ENCODE results near the gene PPP4R3A. TPM values are rescaled to one million over a fixed set of nuclear protein-coding genes. Genes with fewer than 3 reads are reported as not detected.
"Not testable (repeated sequence)": the region's sequence is repeated elsewhere in the genome, so short reads cannot be mapped to it uniquely, and the experiment has no call there.

PPP4R3A gene
- total RNA-seq, 1 donor from 2014 or later: 45.5 TPM

DNA sequence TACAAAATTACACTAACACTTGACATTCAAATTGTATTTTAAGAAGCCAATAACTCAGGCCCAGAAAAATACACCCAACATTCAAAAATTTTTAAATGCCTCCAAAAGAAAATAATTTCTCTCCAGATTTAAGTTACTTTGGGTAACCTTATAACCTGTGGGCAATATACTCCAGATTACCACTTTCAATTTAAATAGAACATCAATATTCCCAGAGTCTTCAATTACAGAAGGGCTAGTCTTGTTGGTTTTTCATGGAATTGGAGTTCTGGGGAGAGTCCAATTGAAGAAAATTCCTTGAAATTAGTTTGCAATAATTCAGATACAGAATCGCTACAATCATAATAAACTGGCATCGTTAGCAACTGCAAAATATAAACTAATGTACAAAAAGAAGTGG is 2.0 kb downstream of the PPP4R3A start:
- intact Hi-C loops (cut with DNase I): no loop called here
- no peak for DNase-seq (ENCODE audit: low spot score)

DNA sequence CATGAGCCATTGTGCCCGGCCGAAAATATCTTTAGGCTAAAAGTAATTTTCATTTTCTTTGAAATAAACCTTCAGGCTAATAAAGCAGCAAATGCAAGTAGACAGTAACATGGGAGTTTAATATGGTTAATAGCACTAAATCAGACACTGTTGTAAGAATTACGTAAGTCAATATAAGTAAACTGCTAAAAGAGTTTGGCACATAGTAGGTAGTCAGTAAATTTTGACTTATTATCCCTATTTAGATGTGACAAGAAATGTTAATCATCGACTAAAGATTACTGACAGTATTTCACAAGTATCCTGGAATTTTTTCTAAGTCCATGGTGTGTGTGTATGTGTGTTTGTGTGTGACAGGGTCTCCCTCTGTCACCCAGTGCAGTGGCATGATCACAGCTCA is 3.9 kb downstream of the PPP4R3A start:
- intact Hi-C loops (cut with DNase I): no loop called here
- DNase-seq (ENCODE audit: low spot score): no peak

DNA sequence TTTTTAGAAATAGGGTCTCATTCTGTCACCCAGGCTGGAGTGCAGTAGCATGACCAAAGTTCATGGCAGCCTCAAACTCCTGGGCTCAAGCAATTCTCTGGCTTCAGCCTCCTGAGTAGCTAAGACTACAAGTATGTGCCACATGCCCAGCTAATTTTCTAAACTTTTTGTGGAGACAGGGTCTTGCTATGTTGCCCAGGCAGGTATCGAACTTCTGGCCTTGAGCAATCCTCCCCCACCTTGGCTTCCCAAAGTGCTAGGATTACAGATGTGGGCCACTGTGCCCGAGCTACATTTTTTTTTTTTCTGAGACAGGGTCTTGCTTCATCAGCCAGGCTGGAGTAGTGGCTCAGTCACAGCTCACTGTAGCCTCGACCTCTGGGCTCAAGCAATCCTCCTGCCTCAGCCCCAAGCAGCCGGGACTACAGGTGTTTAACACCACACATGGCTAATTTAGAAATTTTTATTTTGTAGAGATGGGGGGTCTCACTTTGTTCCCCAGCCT is 7.1 kb downstream of the PPP4R3A start:
- intact Hi-C loops (cut with DNase I): no loop called here
- DNase-seq (ENCODE audit: low spot score): no peak

DNA sequence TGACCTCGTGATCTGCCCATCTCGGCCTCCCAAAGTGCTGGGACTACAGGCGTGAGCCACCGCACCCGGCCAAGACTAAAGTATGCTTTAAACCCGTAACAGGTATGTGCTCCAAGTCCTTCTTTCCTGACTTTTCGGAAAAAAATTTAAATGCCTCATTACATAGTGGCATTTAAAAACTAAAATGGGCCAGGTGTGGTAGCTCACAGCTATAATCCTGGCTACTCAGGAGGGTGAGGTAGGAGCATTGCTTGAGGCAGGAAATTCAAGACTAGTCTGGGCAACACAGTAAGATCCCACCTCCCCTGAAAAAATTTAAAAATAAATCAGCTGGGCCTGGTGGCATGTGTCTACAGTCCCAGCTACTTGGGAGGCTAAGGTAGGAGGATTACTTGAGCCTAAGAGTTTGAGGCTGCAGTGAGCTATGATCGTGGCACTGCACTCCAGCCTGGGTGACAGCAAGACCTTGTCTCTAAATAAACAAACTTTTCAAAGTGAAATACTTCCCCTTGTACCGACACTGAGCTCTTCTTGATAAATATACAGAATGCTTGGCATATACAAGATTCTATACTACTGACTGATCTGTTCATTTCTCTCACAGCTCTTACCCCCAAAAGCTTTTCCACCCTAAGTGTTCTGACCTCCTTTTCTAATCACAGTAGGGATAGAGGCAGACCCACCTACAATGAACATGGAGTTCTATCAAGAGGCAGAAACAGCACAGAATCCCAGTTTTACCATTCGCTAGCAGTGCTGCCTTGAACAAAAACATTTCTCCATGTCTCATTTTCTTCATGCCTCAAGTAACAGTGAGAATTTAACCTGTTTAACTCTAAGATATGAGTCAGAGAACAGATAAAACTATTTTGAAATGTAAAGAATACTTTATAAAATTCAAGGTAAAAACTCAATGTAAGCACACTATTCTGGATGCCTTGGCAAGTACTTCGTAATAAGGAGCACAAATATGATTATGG is 7.9 kb downstream of the PPP4R3A start:
- DNase-seq (ENCODE audit: low spot score): no peak
- intact Hi-C loops (cut with DNase I): no loop called here

DNA sequence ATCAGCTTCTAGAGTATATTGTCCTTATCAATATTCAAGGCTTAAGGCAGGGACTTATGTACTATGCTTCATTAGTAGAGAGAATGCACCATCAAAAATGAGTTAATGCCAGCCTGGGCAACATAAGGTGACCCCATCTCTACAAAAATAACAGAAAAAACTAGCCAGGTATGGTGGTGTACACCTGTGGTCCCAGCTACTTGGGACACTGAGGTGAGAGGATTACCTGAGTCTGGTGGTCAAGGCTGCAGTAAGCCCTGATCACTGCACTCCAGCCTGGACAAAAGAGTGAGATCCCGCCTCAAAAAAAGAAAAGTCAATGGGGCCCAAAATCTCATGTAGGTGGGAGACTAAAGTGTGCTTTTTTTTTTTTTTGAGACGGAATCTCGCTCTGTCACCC is 8.8 kb downstream of the PPP4R3A start:
- intact Hi-C loops (cut with DNase I): no loop called here
- DNase-seq (ENCODE audit: low spot score): no peak

DNA sequence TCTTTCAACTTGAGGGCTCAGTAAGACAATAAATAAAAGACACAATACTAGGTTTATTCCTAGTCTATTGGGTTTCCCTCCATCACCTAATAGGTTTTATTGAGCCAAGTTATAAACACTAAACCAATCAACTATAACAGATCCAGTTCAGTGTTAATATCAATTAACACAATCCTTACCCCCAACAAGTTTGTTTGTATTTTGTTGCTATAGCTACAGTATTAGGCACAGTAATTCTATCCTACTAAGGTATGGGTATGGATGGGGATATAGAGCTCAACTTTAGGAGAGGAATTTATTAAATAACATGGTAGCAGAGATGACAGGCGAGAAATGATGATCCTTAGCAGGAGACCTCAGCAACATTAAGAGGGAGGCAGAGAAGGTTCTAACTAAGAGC is 13.3 kb downstream of the PPP4R3A start:
- no peak for DNase-seq (ENCODE audit: low spot score)
- intact Hi-C loops (cut with DNase I): no loop called here

DNA sequence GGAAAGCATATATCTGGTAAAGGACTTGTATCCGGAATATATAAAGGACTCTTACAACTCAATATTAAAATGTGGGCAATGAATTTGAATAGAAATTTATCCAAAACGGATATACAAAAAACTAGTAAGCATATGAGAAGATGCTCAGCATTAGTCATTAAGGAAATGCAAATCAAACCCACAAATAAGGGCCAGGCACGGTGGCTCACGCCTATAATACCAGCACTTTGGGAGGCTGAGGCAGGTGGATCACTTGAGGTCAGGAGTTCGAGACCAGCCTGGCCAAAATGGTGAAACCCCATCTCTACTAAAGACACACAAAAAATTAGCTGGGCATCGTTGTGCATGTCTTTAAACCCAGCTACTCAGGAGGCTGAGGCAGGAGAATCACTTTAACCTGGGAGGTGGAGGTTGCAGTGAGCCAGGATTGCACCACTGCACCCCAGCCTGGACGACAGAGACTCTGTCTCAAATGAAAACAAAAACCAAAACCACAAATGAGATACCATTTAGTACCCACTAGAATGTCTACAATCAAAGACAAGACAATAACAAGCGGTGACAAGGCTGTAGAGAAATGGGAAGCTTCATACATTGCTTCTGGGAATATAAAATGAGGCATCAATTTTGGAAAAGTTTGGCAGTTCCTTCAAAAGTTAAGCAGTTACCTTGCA is 15.6 kb downstream of the PPP4R3A start:
- intact Hi-C loops (cut with DNase I): not testable (repeated sequence)

DNA sequence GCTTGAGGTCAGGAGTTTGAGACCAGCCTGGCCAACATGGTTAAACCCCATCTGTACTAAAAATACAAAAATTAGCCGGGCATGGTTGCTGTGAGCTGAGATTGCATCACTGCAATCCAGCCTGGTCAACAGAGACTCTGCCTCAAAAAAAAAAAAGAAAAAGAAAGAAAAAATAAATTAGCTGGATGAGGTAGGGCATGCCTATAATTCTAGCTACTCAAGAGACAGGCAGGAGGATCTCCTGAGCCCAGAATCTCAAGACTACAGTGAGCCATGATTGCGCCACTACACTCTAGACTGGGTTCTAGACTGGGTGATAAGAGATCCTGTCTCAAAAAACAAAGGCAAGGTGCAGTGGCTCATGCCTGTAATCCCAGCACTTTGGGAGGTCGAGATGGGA is 16.9 kb downstream of the PPP4R3A start:
- no peak for DNase-seq (ENCODE audit: low spot score)
- intact Hi-C loops (cut with DNase I): no loop called here

More for the DNA sequence above, 15.6 kb downstream of the PPP4R3A start:
- not testable (repeated sequence) for DNase-seq (ENCODE audit: low spot score)

DNA sequence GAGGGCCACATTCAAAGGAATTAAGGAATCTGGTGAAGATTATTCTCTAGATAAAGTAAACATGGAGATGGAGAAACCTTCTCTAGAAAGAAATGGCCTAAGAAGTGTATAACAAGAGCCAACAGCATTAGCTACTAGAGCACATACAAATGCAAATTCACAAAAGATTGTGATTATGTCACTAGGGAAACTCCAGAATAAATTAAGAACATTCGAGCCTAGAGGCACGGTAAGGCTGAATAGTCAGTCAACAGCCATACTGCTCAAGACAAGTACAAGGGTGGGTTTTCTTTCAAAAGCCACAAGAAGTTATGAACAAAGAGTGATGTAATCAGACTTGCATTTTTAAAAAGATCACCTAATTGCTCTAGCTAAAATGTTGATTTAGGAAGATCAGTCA is 25.4 kb downstream of the PPP4R3A start:
- DNase-seq (ENCODE audit: low spot score): no peak
- intact Hi-C loops (cut with DNase I): no loop called here

DNA sequence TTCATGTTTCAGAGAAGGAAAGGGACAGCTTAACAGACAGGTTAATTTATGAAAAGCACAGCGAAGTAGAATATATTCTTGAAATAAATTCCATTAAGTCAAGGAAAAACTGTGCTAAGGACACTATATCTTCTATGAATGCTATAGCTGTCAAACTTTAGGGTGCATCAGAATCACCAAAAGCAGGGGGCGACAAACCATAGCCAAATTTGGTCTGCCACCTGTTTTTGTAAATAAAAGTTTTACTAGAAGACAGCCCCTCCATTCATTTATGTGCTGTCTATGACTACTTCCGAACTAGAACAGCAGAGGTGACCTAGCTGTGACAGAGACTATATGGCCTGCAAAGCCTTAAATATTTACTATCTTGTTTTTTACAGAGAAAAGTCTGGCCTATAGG is 25.9 kb downstream of the PPP4R3A start:
- no peak for DNase-seq (ENCODE audit: low spot score)
- intact Hi-C loops (cut with DNase I): no loop called here

DNA sequence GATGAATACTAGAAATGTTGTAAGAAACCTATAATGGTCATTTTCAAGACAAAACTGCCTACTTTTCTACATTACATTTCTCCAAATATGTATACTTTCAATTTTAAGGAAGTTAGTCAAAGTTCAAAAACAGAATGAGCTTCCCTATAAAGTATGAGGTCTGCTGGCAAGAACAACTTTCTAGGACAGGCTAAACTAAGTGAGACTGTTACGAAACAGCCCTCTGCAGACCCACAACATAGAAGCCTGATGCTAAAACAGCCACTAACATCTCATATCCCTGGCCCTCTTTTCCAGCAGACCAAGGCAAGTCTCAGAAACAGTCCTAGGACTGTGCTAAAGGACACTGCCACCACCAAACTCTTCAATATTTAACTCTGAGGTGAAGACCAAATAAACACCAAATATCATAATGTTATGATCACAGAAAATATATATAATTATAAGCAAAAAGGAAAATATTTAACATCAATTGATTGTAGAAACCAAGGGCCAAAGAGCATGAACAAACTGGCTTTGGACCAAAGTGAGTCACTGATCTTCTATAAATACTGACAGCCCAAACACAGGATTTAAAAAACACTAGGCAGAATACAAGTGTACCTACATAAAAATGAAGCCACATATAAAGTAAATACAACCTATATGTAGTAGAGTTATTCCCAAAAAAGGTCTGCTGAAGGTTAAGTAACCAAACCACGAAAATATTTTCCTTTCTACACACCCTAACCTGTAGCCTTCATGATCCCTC is 27.7 kb downstream of the PPP4R3A start:
- no peak for DNase-seq (ENCODE audit: low spot score)
- intact Hi-C loops (cut with DNase I): no loop called here

DNA sequence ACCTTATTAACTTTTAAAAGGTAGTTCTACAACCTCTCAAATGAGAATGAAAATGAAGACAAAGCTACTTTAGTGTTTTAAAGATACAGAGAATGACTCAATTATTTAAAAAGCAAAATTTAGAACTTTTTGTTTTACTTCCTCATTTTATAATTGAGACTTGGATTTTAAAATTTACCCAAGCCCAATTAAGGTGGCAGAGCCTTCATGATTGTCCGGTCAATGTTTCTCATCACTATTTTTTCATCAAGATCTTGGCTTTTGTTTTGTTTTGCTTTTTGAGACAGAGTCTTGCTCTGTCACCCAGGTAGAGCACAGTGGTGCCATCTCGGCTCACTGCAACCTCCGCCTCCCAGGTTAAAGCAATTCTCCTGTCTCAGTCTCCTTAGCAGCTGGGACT is 32.7 kb downstream of the PPP4R3A start:
- no peak for DNase-seq (ENCODE audit: low spot score)
- intact Hi-C loops (cut with DNase I): no loop called here

DNA sequence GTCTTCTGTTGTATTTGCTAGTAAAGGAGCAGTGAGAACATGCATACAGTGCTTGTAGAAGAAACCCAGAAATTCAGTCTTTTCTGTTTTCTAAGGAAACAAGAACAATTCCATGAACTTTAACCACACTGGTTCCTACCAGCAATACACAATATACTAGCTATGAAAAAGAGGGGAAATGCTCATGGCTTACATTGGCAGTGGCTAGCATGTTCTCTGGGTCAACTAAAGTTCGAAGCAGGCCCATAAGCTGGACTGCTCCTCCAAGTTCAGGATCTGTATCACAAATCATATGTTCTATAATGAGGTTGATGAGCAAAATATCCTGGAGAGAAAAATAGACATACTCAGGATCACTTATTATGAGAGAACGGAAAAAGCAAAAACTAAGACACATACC is 37.1 kb downstream of the PPP4R3A start:
- no peak for DNase-seq (ENCODE audit: low spot score)

DNA sequence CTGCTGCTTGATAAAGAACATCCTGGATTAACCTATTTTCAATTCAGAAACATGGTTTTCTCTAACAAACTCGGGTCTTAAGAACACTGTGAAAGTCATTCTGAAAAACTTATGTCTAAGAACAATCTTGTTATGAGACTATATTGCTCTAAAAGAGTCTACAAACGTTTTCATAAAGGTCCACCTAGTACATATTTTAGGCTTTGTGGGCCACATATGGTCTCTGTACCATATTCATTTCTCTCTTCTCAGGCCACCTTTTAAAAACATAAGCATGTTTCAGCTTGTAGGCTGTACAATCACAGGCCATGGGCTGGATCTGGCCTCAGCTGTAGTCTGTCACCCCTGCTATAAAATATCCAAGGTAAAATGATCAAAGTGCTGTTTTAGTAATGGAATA is 39.9 kb downstream of the PPP4R3A start:
- intact Hi-C loops (cut with DNase I): no loop called here
- DNase-seq (ENCODE audit: low spot score): no peak

More for the DNA sequence above, 37.1 kb downstream of the PPP4R3A start:
- intact Hi-C loops (cut with DNase I): no loop called here

DNA sequence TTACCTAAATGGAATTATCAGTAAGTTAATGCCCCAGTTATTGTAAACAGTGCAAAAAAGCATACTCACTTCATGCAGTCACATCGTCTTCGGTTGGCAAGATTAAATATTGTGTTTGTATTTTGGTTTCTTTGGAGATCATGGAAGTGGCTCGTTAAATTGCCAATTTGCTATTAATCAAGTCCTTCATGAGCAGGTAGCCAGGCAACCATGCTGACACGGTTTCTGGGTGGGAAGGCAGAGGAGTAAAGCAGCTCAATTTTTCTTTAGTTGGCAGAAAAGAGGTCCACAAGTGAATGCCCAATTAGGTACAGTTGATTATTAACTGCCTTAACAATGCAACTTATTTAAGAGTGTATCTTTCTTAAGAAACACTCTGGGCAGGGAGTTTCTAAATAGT is 43.9 kb downstream of the PPP4R3A start:
- no peak for DNase-seq (ENCODE audit: low spot score)
- intact Hi-C loops (cut with DNase I): no loop called here

DNA sequence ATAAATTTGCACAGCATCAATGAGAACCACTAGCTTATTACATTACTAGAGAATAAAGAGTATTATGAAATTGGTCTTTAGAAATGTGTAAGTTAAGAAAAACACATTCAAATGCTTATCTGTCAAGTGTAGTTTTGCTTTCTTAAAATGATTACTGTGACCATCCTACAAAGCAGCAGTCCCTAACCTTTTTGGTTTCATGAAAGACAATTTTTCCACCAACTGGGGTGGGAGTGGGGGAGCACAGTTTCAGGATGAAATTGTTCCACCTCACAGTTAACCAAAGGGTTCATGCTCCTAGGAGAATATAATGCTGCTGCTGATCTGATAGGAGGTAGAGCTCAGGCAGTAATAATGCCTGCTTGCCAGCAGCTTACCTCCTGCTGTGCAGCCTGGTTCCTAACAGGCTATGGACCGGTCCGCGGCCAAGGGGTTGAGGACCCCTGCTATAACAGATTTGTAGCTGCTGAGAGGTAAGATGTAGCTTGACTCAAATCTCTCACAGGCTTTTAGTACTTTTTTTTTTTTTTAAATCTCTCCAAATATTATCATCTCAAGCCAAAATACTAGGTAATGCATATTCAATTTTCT is 45.4 kb downstream of the PPP4R3A start:
- DNase-seq (ENCODE audit: low spot score): no peak

DNA sequence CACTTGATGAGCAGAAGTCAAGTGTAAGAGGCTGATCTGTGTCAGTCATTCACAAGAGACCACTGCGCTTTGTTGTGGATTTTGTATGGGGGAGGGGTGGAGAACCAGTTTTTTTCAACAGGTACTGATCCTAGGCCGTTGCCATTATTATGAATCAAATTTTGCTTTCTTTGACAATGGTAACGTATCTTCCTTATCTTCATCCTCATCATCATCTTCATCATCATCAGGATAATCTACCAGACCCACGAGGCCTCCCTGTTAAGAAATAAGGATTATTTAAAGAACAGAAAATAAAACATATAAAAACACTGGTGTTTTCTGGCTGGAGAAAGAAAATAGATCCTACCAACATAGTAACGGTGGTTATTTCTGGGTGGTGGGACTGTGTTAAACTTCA is 51.5 kb downstream of the PPP4R3A start:
- intact Hi-C loops (cut with DNase I): no loop called here
- no peak for DNase-seq (ENCODE audit: low spot score)

More for the DNA sequence above, 45.4 kb downstream of the PPP4R3A start:
- intact Hi-C loops (cut with DNase I): no loop called here

DNA sequence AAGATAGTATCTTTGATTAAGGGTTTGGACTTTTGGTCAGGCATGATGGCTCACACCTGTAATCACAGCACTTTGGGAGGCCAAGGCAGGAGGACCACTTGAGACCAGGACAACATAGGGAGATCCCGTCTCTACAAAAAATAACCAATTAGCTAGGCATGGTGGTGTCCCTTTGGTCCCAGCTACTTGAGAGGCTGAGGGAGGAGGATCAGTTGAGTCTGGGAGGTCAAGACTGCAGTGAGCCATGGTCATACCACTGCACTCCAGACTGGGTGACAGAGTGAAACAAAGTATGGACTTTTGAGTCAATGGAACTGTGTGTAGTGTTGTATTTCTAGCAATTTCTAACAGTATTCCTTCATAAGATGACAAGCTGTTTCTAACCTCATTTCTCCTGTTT is 53.8 kb downstream of the PPP4R3A start:
- DNase-seq (ENCODE audit: low spot score): no peak
- intact Hi-C loops (cut with DNase I): no loop called here

DNA sequence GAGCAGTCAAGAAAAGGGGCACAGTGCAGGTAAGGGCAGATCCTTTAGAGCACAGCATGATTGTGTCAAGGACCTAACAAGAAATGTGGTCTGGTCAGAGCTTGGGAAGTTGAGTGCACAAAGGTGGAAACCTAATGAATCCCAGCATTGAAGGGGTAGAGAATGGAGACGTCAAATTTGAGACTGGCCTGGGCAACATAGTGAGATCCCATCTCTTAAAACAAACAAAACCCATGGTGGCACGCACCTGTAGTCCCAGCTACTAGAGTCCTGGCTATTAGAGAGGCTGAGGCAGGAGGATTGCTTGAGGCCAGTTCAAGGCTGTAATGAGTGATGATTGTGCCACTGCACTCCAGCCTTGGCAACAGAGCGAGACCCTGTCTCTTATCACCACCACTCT is 55.5 kb downstream of the PPP4R3A start:
- no peak for DNase-seq (ENCODE audit: low spot score)
- intact Hi-C loops (cut with DNase I): no loop called here

DNA sequence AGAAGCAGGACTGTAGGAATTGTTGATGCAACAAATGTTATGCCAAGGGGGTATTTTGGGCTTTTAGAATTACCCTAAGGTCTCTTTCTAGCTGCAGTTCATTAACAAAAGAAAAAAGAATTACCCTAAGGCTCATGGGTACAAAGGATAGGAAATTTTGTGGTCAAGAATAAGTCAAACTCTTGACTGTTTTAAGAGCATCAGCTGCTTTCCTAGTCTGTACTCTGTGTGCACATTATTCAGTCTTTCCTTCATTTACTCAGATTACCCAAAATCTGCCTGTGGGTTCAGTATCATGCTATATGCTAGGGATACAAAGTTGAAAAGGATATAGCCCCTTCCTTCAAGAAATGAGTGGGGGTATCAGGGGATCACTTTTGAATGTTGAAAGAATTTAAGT is 56.0 kb downstream of the PPP4R3A start:
- intact Hi-C loops (cut with DNase I): no loop called here
- no peak for DNase-seq (ENCODE audit: low spot score)
